NK-92 (cell line): ENCODE results near the gene MTFR1L.

Experiments used
- DNase-seq: peaks from one replicate; lab custom pipeline; 2025; ENCODE audit not compliant: unreplicated experiment; lab: John Stamatoyannopoulos, UW

Gene MTFR1L

GRCh38 chr1:25819491-25820246 is at the start of gene MTFR1L:
TSS of gene MTFR1L (plus strand) at chr1:25819954. CDS start at chr1:25823105, 3,151 bp downstream.
- DNase-seq: peak; percentile 66

GRCh38 chr1:25770541-25771220 is 49.1 kb upstream of the MTFR1L start:
- DNase-seq: no peak

- no peak for DNase-seq
Observed at GRCh38 chr1:25771221-25772114, 48.3 kb upstream of the MTFR1L start.

- no peak for DNase-seq
Observed at GRCh38 chr1:25772164-25772563, 47.6 kb upstream of the MTFR1L start.

DNA sequence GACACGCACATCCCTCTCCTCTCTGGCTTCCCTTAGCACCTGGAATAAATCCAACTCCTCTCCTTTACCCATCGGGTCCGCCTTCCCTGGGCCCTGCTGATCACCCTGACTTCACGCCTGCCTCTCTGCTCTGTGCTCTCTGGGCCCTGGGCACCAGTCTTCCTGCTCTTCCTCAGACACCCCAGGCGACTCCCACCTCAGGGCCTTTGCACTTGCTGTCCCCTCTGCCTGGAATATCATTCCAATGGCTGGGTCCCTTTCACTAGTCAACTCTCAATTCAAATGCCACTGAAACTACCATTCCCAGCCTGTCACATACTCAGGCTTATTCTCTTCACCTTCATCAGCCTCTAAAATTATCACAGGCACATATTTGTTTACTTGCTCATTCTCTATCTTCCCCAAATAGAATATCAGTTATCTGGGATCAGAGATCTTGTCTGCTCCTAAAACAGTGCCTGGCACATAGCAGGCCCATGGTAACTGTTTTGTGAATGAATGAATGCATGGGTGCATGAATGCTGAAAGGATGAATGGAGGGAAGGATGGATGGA is 47.0 kb upstream of the MTFR1L start:
- no peak for DNase-seq

DNA sequence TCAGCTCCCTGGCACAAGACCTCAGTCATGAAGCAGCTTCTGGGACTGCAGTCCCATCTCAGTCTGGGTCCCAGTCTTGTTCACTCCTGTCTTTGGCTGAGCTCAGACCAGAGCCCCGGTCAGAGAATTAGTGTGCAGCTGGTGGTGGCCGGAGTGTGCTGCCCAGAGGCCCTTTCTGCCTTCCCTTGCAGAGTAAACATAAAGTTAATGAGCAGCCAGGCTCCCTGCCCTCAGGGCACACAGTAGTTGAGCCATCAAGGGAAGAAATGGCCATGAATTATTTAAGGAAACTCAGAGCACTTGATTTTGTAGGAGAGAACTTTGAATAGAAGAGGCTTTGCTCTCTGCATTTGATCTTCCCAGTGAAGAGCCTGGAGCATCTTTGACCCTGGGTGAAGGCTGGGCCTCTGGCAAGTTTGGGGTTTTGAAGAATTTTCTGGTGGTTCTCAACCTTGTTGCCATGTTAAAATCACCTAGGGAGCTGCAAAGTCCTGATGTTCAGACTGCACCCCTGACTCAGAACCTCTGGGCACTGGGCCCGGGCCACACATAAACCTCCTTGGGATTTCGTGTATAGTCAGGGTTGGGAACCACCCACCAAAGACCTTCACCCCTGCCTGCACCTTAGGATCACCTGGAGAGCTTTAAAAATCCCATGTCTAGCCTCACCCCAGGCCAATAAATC is 46.2 kb upstream of the MTFR1L start:
- no peak for DNase-seq

- DNase-seq: no peak
Observed at GRCh38 chr1:25774206-25774803, 45.4 kb upstream of the MTFR1L start.

GRCh38 chr1:25774921-25775771 is 44.6 kb upstream of the MTFR1L start:
- no peak for DNase-seq

- DNase-seq: no peak
Observed at GRCh38 chr1:25779388-25779787, 40.4 kb upstream of the MTFR1L start.

DNA sequence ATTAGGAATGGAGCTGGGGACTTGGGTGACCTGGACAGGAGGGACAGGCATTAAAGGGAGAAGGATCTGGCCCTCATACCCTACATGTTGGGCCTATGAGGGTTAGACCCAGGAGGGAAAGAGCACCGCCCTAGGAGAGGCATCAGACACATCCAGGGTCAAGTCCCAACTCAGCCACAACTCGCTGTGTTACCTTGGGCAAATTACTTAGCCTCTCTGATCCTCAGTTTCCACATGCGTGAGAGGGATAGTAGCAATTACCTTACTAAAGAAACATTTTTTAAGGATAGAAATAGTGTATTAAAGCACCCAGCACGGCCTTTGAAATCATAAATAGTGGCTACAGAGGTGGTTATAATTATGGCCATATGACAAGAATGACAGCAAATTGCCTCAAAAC is 39.9 kb upstream of the MTFR1L start:
- DNase-seq: no peak

GRCh38 chr1:25780318-25781129 is 39.2 kb upstream of the MTFR1L start:
- DNase-seq: no peak

DNA sequence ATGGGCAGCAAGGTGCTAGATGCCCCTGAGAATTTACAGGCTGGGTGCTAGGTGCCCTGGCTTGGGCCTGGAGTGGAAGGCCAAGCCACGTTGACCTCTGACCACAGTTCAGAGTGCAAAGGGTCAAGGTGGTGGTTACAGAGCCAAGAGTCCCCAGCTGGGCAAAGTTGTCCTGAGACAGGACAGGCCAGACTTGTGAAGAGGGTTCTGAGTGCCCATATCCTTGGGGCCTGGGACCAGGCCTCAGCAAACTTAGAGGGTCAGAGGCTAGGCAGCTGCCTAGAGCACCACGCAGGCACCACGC is 38.7 kb upstream of the MTFR1L start:
- no peak for DNase-seq

- no peak for DNase-seq
Observed at GRCh38 chr1:25782608-25783201, 37.0 kb upstream of the MTFR1L start.

GRCh38 chr1:25784575-25785051 is 35.1 kb upstream of the MTFR1L start:
- no peak for DNase-seq

- DNase-seq: no peak
Observed at GRCh38 chr1:25785333-25786067, 34.3 kb upstream of the MTFR1L start.

DNA sequence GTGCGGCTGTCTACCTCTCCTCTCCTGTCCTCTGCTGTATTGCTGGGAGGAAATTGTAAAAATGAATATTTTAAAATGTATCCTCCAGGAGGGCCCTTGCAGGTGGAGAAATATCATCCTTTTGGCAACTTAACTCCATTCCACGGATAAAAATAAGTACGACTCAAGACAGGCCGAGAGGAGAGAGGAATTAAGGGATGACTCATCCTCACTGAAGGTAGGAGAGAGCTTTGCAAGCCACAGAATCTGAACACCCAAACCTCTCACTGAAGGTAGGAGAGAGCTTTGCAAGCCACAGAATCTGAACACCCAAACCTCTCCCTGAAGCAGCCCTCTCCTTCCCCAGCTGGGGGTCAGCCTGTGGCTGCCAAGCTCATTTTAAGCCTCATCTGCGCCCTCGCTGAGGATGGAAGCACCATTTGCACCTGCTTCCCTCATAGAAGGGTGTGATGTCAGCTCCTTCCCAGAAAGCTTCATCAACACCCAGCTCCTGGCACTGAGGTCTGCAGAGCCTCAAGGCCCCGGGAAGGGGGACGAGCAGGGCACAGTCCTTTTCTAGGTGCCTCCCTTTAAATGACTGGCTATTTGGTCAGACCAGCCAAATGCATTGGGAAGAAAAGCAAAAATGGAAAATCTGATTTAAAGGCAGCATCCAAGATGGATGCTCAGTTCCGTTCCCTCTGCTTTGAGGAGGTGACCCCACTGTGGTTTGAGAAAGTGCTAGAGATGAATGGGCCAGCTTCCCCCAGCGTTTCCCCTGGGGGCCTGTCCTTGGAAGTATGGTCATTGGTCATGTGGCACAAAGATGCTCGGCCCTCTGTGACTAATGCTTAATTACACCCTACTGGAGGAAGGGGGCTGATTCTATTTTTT is 32.6 kb upstream of the MTFR1L start:
- DNase-seq: no peak

DNA sequence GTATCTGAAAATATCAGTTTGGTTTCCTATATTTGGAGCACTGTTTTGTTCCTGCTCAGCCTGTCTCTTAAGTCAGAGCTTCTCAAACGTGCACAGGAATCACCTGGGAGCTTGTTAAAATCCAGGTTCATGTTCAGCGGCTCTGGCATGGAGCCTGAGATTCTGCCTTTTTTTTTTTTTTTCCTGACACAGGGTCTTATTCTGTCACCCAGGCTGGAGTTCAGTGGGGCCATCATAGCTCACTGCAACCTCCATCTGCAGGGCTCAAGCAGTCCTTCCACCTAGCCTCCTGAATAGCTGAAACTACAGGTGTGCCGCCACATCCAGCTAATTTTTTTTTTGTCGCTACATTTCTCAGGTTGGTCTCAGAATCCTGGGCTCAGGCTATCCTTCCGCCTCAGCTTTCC is 32.0 kb upstream of the MTFR1L start:
- no peak for DNase-seq
